Activated B cell treated with CpG ODN at 0.5 μM for 24 hours (primary cell): ENCODE measurements around the gene MAML2. TPM values are rescaled to one million over a fixed set of nuclear protein-coding genes. Genes with fewer than 3 reads are reported as not detected.

Experiments
- ATAC-seq: fragments of 200-7000 bp; cut with Tn5 transposase; one replicate; pipeline ENCODE4 v1.10.0; 2021; ENCODE audit warnings: low read depth, mild to moderate bottlenecking, moderate library complexity
- CTCF ChIA-PET: fragments of 350-600 bp; sonication (Branson Sonifier 250); formaldehyde crosslinking; loops from one replicate; lab custom pipeline; 2021; ENCODE audit warnings: antibody characterized with exemption; lab: Charles Lee
- POLR2A ChIA-PET: fragments of 350-600 bp; sonication (Branson Sonifier 250); formaldehyde crosslinking; loops from one replicate; lab custom pipeline; 2021; ENCODE audit warnings: antibody characterized with exemption; lab: Charles Lee
- DNase-seq: peaks from one replicate; pipeline ENCODE4 v3.0.0; 2022
- H3K27ac Mint-ChIP-seq: one replicate; pipeline ENCODE4 v1.8.0; 2020; ENCODE audit warnings: mixed read lengths
- H3K27me3 Mint-ChIP-seq: one replicate; pipeline ENCODE4 v1.8.0; 2021; ENCODE audit warnings: mixed read lengths
- H3K36me3 Mint-ChIP-seq: one replicate; pipeline ENCODE4 v1.8.0; 2021; ENCODE audit warnings: low read depth, mixed read lengths
- H3K4me1 Mint-ChIP-seq: one replicate; pipeline ENCODE4 v1.8.0; 2021; ENCODE audit warnings: mixed read lengths
- H3K4me3 Mint-ChIP-seq: one replicate; pipeline ENCODE4 v1.8.0; 2020; ENCODE audit warnings: mild to moderate bottlenecking, mixed read lengths
- H3K9me3 Mint-ChIP-seq: one replicate; pipeline ENCODE4 v1.8.0; 2020; ENCODE audit warnings: mixed read lengths
- intact Hi-C: fragments of 100-400 bp; cut with micrococcal nuclease; formaldehyde crosslinking; loops from one replicate; pipeline ENCODE4 v1.15.1; 2024
- total RNA-seq: library from RNA; stranded (reverse); gene quantifications from 2 replicates; pipeline ENCODE4 v1.2.3, GENCODE V29; 2022
- TF ChIP-seq, protein P1 (sequence below): fragments of 200-600 bp; IDR thresholded peaks from one replicate; pipeline ENCODE4 v1.8.0; 2022; ENCODE audit warnings: antibody characterized with exemption, mild to moderate bottlenecking

MAML2 gene
- total RNA-seq, 1 donor from 2014 or later, result 24.8 TPM

DNA sequence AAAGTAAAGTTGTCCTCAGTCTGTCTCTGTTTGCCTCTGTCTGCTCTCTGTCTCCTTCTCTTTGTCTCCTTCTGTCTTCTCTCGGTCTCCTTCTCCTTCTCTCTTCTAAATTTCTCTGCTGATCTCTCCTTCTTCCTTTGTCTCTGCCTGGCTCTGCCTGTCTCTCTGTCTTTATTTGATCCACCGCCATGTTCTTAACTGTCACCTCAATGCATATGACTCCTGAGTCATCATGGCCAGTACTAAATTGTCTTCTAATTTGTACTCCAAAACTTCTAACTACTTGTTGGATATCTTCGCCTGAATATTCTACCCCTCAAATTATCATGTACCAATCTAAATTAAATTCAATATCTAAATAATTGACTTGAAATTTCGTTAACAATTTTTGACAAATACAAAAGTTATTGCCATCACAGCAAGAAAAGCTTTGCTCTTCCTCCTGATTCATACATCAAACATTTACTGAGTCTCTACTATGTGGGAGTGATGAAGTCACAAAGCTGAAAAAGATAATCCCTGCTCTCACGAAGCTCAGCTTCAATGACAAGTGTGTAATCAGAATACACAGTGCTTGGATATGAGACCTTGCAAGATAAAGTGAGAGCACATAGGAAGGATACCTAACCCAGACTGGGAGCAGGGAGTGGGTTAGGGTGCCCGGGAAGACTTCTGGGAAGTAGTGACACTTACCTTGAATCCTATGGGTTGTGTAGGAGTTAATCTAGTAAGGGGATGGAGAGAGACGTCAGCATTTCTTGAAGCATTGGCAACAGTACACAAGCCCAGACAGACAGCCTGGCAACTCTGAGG lies 193.0 kb downstream of the MAML2 start:
- Mint-ChIP-seq H3K4me1 (peaks cover 8% of the 10 kb centered on the region), H3K9me3 (no peaks in the 10 kb centered on the region), H3K36me3 (peaks cover 7% of the 10 kb centered on the region), H3K27ac (no peak overlapping the region), H3K4me3 (no peak overlapping the region), H3K27me3 (no peaks in the 10 kb centered on the region)
- ChIA-PET CTCF (no interaction called here), POLR2A (no interaction called here)
- intact Hi-C loops, result no loop called here
- ATAC-seq (no peak), DNase-seq (no peak)
- TF ChIP-seq, protein P1, sequence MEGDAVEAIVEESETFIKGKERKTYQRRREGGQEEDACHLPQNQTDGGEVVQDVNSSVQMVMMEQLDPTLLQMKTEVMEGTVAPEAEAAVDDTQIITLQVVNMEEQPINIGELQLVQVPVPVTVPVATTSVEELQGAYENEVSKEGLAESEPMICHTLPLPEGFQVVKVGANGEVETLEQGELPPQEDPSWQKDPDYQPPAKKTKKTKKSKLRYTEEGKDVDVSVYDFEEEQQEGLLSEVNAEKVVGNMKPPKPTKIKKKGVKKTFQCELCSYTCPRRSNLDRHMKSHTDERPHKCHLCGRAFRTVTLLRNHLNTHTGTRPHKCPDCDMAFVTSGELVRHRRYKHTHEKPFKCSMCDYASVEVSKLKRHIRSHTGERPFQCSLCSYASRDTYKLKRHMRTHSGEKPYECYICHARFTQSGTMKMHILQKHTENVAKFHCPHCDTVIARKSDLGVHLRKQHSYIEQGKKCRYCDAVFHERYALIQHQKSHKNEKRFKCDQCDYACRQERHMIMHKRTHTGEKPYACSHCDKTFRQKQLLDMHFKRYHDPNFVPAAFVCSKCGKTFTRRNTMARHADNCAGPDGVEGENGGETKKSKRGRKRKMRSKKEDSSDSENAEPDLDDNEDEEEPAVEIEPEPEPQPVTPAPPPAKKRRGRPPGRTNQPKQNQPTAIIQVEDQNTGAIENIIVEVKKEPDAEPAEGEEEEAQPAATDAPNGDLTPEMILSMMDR, result no peak

GRCh38 chr11:96147906-96148486 lies 195.0 kb downstream of the MAML2 start:
- DNase-seq (no peak), ATAC-seq (no peak)
- peaks cover 4% of the 10 kb centered on the region for H3K4me1 Mint-ChIP-seq
- ChIA-PET CTCF (no interaction called here), POLR2A (no interaction called here)
- H3K27ac Mint-ChIP-seq, result no peak overlapping the region
- H3K4me3 Mint-ChIP-seq, result no peak overlapping the region
- H3K9me3 Mint-ChIP-seq, result no peaks in the 10 kb centered on the region
- intact Hi-C loops, result no loop called here
- TF ChIP-seq, protein P1, result no peak
- no peaks in the 10 kb centered on the region for H3K27me3 Mint-ChIP-seq
- H3K36me3 Mint-ChIP-seq, result peaks cover 5% of the 10 kb centered on the region

DNA sequence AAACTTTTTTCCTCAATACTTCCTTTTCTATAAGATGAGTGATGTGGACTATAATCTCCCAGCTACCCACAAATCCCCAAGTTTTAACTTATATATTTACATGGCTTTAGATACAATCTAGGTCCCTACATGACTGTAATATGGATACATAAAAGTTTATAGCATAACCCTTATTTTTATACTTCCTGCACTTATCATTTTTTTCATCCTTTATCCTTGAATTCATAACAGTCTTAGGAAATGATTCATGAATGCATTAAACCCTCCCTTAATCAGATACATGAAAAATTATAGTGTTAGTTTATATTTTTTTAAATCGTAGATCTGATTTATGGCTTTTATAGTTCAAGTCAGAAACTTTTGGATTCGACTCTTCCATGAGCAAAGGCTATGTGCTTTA lies 195.8 kb downstream of the MAML2 start:
- H3K36me3 Mint-ChIP-seq, result peaks cover 5% of the 10 kb centered on the region
- DNase-seq, result no peak
- no peak for ATAC-seq
- H3K27me3 Mint-ChIP-seq, result no peaks in the 10 kb centered on the region
- no peak overlapping the region for H3K27ac Mint-ChIP-seq
- H3K9me3 Mint-ChIP-seq, result no peaks in the 10 kb centered on the region
- H3K4me1 Mint-ChIP-seq, result no peaks in the 10 kb centered on the region
- intact Hi-C loops, result no loop called here
- H3K4me3 Mint-ChIP-seq, result no peak overlapping the region
- ChIA-PET POLR2A (no interaction called here), CTCF (no interaction called here)
- TF ChIP-seq, protein P1, result no peak

GRCh38 chr11:96146765-96147164 lies 196.2 kb downstream of the MAML2 start:
- CTCF ChIA-PET, result no interaction called here

DNA sequence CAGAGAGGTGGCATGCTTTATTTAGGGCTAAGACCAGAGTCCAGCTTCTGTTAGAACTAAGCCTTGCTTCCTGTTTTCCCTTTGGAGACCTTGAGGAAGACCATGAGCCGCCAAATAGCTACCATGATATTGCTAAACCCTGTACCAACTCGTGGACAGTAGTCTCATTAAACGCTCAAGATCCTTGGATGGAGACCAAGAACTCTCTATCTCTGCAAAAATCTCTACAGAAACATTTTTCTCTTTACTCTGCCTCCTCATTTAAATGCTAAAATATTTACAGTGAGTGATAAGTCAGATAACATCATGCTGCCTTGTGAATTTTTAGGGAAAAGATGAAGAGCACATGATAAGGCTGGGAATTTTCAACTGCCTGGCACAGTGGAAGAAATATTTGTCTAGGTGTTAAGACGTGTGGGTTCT lies 197.8 kb downstream of the MAML2 start:
- peaks cover 2% of the 10 kb centered on the region for H3K4me1 Mint-ChIP-seq
- TF ChIP-seq, protein P1, result no peak
- no peaks in the 10 kb centered on the region for H3K9me3 Mint-ChIP-seq
- no peak overlapping the region for H3K27ac Mint-ChIP-seq
- H3K36me3 Mint-ChIP-seq, result peaks cover 5% of the 10 kb centered on the region
- DNase-seq (no peak), ATAC-seq (no peak)
- no peak overlapping the region for H3K4me3 Mint-ChIP-seq
- POLR2A ChIA-PET, result no interaction called here
- intact Hi-C loops, result no loop called here
- CTCF ChIA-PET, result no interaction called here
- H3K27me3 Mint-ChIP-seq, result no peaks in the 10 kb centered on the region

More at GRCh38 chr11:96146765-96147164, 196.2 kb downstream of the MAML2 start:
- ATAC-seq (no peak), DNase-seq (no peak)
- H3K27me3 Mint-ChIP-seq, result no peaks in the 10 kb centered on the region
- intact Hi-C loops, result no loop called here
- no peak overlapping the region for H3K27ac Mint-ChIP-seq
- TF ChIP-seq, protein P1, result no peak
- no peak overlapping the region for H3K4me3 Mint-ChIP-seq
- POLR2A ChIA-PET, result no interaction called here
- H3K9me3 Mint-ChIP-seq, result no peaks in the 10 kb centered on the region
- no peaks in the 10 kb centered on the region for H3K4me1 Mint-ChIP-seq
- H3K36me3 Mint-ChIP-seq, result peaks cover 5% of the 10 kb centered on the region
